ENCODE measurements around the gene AFF3.

- TF ChIP-seq POLR2A (IDR thresholded peaks at IDR 0.05; ENCODE audit: control extremely low read depth in 1 of 2, low read depth in 2 of 2, low read length in 2 of 2) (no peak), CREB1 (IDR thresholded peaks at IDR 0.05) (no peak), SIRT6 (IDR thresholded peaks at IDR 0.05; ENCODE audit: low read length) (no peak), CBX5 (IDR thresholded peaks at IDR 0.05; ENCODE audit: low read depth, low read length) (no peak), MAFK (IDR thresholded peaks at IDR 0.05; ENCODE audit: low read depth, low read length) (no peak)
- TF ChIP-seq, protein P1, sequence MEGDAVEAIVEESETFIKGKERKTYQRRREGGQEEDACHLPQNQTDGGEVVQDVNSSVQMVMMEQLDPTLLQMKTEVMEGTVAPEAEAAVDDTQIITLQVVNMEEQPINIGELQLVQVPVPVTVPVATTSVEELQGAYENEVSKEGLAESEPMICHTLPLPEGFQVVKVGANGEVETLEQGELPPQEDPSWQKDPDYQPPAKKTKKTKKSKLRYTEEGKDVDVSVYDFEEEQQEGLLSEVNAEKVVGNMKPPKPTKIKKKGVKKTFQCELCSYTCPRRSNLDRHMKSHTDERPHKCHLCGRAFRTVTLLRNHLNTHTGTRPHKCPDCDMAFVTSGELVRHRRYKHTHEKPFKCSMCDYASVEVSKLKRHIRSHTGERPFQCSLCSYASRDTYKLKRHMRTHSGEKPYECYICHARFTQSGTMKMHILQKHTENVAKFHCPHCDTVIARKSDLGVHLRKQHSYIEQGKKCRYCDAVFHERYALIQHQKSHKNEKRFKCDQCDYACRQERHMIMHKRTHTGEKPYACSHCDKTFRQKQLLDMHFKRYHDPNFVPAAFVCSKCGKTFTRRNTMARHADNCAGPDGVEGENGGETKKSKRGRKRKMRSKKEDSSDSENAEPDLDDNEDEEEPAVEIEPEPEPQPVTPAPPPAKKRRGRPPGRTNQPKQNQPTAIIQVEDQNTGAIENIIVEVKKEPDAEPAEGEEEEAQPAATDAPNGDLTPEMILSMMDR (IDR thresholded peaks at IDR 0.05; ENCODE audit: control extremely low read depth in 1 of 3, insufficient read depth in 1 of 3, low read depth in 1 of 3, low read length in 3 of 3) = no peak
Measured at GRCh38 chr2:99863903-99864270, 278.5 kb downstream of the AFF3 start.
